HG03280 (cell line): Measurements from ENCODE around the gene GLE1.
"Not testable (repeated sequence)": the region's sequence is repeated elsewhere in the genome, so short reads cannot be mapped to it uniquely, and the experiment has no call there.

Experiments used
- ATAC-seq: cut with Tn5 transposase; IDR thresholded peaks from one replicate; pipeline ENCODE4 v1.9.1; 2021; ENCODE audit warnings: mild to moderate bottlenecking, moderate library complexity; ENCODE audit not compliant: unreplicated experiment

Gene GLE1

DNA sequence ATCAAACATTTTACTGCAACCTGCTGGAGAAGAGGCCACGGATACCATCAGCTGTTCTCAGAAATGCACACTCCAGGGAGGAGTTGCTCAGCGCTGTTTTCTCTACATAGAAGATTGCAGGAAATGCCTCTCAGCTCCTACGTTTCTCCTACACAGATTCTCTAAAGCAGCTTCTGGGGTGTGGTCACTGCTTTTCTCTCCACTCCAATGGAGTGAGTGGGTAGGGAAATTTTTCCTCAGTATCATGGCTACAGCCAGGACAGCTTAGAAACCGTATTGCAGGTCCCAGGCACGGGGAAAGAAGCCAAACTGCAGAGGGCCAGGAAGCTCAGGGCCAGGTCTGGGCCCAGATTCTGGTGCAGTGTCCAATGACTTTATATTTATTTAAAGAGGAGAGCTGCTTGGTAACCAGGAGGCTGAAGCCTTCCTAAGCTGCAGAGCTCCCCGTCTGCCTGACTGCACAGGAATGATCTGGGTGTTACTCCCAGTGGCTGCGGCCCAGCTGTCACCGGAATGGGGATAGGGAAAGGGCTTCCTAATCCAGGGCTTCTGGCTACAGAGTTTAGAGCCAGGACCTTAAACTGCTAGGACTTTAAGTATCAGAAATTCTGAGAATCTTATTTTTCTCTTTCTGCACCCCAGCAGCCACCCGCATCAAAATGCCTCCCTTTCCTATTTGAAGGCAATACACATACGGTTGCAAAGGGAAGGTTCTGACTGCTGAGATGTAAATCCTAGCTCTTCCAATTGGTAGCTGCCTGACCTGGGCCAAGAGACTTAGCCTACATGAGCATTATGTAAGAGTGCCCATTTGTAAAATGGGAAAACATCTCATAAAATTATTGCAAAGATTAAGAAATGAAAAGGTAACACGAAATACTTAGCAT is 46.5 kb downstream of the GLE1 start:
- no peak for ATAC-seq

GRCh38 chr9:128551657-128552152 is 47.2 kb downstream of the GLE1 start:
- no peak for ATAC-seq

DNA sequence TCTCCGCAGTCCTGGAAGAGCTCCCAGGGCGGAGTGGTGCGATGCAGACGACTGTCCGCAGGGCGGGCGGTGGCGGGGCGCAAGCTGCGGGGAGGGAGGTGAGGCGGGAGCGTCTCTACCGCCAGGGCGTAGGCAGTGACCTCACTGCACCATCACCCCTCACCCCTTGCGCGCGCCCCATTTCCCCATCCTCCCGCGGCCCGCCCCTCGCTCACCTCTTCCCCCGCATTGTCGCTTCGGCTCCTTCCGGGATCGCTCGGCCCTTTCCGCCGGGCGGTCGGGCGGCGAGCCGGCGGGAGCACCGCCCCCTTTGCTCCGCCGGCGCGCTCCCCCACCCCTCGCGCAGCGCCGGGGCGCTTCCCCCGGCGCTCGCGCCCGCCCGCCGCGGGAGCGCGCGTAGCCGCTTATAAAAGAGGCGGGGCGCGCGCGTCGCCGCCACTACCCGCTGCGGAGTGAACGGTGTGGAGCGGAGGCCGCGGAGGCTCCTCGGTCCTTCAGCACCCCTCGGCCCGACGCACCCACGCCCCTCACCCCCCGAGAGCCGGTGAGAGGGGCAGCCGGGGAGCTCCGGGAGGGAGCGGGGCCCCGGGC is 47.7 kb downstream of the GLE1 start, which contains the start of gene SPTAN1:
Gene SPTAN1 (plus strand): TSS at position 435 of the 591 bp plus-strand sequence. CDS start 14,154 bp downstream, outside the sequence.
- peak; percentile 81 for ATAC-seq

GRCh38 chr9:128552744-128553440 is 48.4 kb downstream of the GLE1 start:
- ATAC-seq = peak; percentile 30

DNA sequence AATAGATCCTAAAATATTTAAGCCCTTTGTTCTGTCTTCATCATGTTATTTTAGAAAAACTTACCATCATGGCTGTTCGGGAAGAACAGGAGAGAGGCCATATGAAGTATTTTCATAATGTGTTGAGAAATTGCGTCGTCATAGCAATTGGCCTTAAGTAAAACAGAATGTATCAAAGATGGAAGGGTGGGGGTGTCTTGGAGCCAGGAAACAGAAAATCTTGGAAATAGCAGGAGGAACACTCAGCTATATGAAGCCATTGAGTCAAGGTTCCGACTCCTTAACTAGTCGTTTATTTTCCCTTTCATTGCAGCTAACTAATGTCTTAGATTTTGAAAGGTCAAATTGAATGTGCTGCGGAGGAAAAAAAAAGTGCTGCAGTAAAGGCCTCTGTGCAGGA is 49.2 kb downstream of the GLE1 start:
- ATAC-seq = no peak

DNA sequence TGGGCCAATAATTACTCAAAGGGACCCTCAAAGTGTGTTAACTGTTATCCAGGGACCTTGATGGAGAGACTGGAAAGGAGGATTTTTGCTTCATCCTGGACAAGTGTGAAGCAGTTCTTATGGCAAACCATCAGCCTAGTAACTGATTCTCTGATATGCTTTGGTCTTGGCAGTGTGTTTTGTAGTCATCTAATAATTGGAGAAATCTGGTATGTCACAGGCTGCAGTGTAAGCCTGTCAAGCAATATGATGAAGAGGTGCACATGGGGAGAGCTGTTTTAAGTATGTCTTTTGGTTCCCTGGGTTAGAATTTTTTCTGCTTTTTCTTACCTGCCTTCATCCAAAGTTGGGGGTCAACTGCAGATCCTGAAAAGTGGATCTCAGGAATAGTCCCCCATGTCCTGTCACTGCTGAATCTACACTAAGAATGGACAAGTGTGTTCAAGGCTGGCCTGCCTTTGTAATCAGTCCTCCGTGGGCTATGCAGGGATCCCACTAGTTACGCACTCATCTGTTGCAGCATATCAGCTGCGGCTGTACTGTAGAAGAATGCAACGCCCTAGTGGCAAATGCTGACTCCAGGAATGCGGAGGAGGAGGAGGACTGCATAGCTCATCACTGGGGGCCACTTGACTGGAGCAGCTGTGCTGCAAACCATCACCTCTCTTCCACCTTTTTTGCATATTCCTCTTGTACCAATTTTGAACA is 49.8 kb downstream of the GLE1 start:
- no peak for ATAC-seq

GRCh38 chr9:128555180-128555721 is 50.7 kb downstream of the GLE1 start:
- no peak for ATAC-seq

- no peak for ATAC-seq
Measured at GRCh38 chr9:128556276-128556675, 51.8 kb downstream of the GLE1 start.

DNA sequence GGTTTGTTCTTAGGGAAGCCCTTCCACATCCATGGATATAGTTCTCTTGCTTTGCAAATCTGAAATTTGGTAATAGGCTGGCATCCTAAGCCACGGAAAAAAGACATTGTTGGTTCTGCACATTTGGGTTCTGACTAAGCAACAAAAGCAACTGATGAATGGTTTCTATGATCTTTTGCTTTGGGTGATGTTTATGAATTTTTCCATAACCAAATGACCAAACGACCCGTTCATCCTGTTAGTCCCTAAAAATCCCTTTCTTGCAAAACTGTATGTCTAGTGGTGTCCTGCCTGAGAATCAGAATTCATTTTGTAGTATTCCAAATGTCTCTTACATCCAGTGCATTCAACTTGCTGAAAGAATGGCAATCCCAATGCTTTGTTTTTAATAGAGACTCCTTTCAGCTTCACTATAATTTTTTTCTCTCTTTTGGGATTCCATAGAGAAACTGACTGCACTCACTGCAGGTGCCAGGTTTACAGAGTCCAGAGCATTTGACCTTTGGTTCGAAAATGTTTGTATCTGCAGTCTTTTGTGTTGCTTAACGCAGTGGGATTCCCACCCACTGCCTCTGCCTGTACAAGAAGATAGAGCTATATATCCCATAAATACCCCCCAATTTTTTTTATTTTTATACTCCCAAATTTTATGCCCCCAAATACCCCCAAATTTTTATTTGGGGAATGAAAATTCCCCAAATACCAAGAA is 52.6 kb downstream of the GLE1 start:
- ATAC-seq = no peak

- peak; percentile 50 for ATAC-seq
Measured at GRCh38 chr9:128558431-128559310, 54.2 kb downstream of the GLE1 start.

DNA sequence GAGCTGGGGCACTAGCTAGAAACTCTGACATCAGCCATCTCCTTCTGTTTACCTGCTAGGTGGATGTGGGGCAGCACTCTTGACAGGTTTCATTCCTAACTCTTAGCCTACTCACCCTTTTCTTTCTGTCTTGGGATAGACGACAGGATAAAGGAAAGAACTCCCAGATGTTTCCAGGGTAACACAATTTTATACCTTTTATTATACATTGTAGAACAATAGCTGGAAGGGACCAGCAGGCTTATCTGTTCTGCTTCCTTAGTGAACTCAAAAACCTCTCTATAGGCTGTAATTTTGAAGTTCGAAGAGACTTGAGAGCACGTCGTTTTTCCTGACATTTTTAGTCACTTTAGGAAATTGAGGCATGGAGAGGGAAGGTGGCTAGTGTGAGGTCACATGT is 61.1 kb downstream of the GLE1 start:
- no peak for ATAC-seq

GRCh38 chr9:128568470-128569078 is 64.1 kb downstream of the GLE1 start:
- no peak for ATAC-seq

GRCh38 chr9:128575469-128575868 is 71.0 kb downstream of the GLE1 start:
- ATAC-seq = no peak

GRCh38 chr9:128575916-128576315 is 71.4 kb downstream of the GLE1 start:
- ATAC-seq = no peak

DNA sequence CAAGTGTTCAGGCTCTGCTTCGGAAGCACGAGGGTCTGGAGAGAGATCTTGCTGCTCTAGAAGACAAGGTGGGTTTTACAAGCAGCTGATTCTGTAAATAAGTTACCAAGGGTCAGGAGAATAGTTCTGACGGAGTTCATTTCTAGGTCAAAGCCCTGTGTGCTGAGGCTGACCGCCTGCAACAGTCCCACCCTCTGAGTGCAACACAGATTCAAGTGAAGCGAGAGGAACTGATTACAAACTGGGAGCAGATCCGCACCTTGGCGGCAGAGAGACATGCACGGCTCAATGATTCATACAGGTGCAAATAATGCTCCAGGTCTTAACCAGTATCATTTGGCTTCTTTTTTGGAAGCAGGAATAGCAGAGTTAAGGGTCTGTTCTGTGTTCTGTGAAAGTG is 72.7 kb downstream of the GLE1 start:
- ATAC-seq = no peak

DNA sequence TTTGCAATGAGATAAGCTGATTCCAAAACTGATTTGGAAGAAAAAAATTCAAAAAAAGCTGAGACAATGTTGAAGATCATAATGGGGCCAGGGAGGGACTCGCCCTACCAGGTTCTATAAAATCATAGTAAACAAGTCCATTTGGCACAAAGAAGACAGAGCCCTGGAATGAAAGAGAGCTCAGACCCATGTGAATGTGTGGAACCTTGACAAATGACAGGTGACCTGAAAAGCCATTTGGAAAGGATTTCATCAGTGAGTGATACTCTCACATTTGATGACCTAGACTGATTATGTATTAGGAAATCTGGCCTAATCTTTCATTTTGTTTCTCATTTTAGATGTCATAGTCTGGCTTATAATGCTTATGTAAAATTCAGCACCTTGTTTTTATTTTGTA is 74.7 kb downstream of the GLE1 start:
- no peak for ATAC-seq

GRCh38 chr9:128580731-128581130 is 76.2 kb downstream of the GLE1 start:
- no peak for ATAC-seq

DNA sequence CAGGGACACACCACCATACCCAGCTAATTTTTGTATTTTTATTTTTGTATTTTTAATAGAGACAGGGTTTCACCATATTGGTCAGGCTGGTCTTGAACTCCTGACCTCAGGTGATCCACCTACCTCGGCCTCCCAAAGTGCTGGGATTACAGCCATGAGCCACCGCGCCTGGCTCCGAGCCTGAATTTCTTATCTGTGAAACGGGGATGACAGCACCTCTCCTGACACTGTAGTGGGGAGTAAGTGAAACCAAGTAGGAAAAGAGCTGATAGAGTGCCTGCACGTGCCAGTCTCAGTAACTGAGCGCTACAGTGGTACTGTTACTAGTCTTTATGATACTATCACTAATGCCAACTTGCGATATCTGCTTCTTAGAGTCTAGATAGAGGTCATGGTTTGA is 80.6 kb downstream of the GLE1 start:
- not testable (repeated sequence) for ATAC-seq

- ATAC-seq = not testable (repeated sequence)
Measured at GRCh38 chr9:128586934-128587333, 82.4 kb downstream of the GLE1 start.
